ENCODE results near the gene SLC50A1.

The SLC50A1 gene

DNA sequence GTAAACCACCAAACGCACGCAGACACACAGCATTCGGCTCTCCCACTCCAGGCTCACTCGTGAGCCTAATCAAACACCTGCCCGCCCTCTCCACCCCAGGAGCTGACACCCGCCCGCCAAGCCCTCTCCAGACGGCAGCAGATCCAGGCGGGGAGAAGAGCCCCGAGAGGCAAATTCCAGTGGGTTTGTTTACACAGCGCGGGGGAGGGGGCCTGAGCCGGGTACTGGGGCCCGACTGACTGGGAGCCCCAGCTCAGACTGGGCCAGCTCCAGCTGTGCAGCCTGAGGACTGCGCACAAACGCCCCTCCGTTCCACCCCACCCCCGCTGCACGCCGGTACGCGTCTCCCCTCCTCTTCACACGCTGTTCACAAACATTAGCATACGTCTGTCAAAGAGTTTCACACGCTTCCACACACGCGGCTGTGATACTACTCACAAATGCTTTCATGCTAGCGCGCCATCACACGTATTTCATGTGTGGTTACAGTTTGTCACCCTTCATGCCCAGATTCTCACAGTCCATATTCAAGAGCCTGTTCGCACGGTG lies 9.0 kb upstream of the SLC50A1 start (continued):
- TF ChIP-seq, protein P1, sequence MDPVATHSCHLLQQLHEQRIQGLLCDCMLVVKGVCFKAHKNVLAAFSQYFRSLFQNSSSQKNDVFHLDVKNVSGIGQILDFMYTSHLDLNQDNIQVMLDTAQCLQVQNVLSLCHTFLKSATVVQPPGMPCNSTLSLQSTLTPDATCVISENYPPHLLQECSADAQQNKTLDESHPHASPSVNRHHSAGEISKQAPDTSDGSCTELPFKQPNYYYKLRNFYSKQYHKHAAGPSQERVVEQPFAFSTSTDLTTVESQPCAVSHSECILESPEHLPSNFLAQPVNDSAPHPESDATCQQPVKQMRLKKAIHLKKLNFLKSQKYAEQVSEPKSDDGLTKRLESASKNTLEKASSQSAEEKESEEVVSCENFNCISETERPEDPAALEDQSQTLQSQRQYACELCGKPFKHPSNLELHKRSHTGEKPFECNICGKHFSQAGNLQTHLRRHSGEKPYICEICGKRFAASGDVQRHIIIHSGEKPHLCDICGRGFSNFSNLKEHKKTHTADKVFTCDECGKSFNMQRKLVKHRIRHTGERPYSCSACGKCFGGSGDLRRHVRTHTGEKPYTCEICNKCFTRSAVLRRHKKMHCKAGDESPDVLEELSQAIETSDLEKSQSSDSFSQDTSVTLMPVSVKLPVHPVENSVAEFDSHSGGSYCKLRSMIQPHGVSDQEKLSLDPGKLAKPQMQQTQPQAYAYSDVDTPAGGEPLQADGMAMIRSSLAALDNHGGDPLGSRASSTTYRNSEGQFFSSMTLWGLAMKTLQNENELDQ (tag by site-specific recombination; IDR thresholded peaks at IDR 0.05; ENCODE audit: low read depth): no peak
- TF ChIP-seq ZNF248 (tag by site-specific recombination; IDR thresholded peaks at IDR 0.05) (no peak), ZNF202 (tag by site-specific recombination; IDR thresholded peaks at IDR 0.05; ENCODE audit: borderline replicate concordance) (no peak), ZNF677 (tag by site-specific recombination; IDR thresholded peaks at IDR 0.05) (no peak), ZNF76 (tag by site-specific recombination; IDR thresholded peaks at IDR 0.05; ENCODE audit: borderline replicate concordance, low read depth) (peak; percentile 8; the same call in 1 of the 2 replicates), ZNF157 (tag by site-specific recombination; IDR thresholded peaks at IDR 0.05) (no peak), ZNF341 (tag by site-specific recombination; IDR thresholded peaks at IDR 0.05; ENCODE audit: low read depth) (peak; percentile 95), GLI2 (tag by site-specific recombination; IDR thresholded peaks at IDR 0.05; ENCODE audit: borderline replicate concordance, low read depth) (no peak), ZBTB7A (tag by site-specific recombination; IDR thresholded peaks at IDR 0.05; ENCODE audit: low read depth) (peak; percentile 73), ZNF596 (tag by site-specific recombination; IDR thresholded peaks at IDR 0.05) (no peak), ZNF623 (tag by site-specific recombination; IDR thresholded peaks at IDR 0.05) (no peak), ZNF140 (tag by site-specific recombination; IDR thresholded peaks at IDR 0.05) (no peak), ZNF510 (tag by site-specific recombination; IDR thresholded peaks at IDR 0.05; ENCODE audit: insufficient replicate concordance) (no peak), ZNF23 (tag by site-specific recombination; IDR thresholded peaks at IDR 0.05; ENCODE audit: borderline replicate concordance) (no peak), YY2 (tag by site-specific recombination; IDR thresholded peaks at IDR 0.05) (no peak), ZNF155 (tag by site-specific recombination; IDR thresholded peaks at IDR 0.05) (no peak), ZNF19 (tag by site-specific recombination; IDR thresholded peaks at IDR 0.05; ENCODE audit: low read depth) (no peak), ZNF37A (tag by site-specific recombination; IDR thresholded peaks at IDR 0.05) (no peak), ZNF133 (tag by site-specific recombination; IDR thresholded peaks at IDR 0.05) (no peak), ZSCAN30 (tag by site-specific recombination; IDR thresholded peaks at IDR 0.05) (no peak), ZNF112 (tag by site-specific recombination; IDR thresholded peaks at IDR 0.05) (no peak), ZNF211 (tag by site-specific recombination; IDR thresholded peaks at IDR 0.05; ENCODE audit: low read depth) (no peak), ZBTB21 (tag by site-specific recombination; IDR thresholded peaks at IDR 0.05) (no peak), ZNF768 (tag by site-specific recombination; IDR thresholded peaks at IDR 0.05) (no peak; the same call in 1 of the 2 replicates), IKZF3 (tag by site-specific recombination; IDR thresholded peaks at IDR 0.05) (no peak), ZIC2 (tag by site-specific recombination; IDR thresholded peaks at IDR 0.05) (peak; percentile 98)
- TF ChIP-seq, protein P2, sequence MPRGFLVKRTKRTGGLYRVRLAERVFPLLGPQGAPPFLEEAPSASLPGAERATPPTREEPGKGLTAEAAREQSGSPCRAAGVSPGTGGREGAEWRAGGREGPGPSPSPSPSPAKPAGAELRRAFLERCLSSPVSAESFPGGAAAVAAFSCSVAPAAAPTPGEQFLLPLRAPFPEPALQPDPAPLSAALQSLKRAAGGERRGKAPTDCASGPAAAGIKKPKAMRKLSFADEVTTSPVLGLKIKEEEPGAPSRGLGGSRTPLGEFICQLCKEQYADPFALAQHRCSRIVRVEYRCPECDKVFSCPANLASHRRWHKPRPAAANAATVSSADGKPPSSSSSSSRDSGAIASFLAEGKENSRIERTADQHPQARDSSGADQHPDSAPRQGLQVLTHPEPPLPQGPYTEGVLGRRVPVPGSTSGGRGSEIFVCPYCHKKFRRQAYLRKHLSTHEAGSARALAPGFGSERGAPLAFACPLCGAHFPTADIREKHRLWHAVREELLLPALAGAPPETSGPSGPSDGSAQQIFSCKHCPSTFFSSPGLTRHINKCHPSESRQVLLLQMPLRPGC (tag by site-specific recombination; IDR thresholded peaks at IDR 0.05): no peak
- TF ChIP-seq, protein P3, sequence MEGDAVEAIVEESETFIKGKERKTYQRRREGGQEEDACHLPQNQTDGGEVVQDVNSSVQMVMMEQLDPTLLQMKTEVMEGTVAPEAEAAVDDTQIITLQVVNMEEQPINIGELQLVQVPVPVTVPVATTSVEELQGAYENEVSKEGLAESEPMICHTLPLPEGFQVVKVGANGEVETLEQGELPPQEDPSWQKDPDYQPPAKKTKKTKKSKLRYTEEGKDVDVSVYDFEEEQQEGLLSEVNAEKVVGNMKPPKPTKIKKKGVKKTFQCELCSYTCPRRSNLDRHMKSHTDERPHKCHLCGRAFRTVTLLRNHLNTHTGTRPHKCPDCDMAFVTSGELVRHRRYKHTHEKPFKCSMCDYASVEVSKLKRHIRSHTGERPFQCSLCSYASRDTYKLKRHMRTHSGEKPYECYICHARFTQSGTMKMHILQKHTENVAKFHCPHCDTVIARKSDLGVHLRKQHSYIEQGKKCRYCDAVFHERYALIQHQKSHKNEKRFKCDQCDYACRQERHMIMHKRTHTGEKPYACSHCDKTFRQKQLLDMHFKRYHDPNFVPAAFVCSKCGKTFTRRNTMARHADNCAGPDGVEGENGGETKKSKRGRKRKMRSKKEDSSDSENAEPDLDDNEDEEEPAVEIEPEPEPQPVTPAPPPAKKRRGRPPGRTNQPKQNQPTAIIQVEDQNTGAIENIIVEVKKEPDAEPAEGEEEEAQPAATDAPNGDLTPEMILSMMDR (tag by site-specific recombination; IDR thresholded peaks at IDR 0.05): 0 out of 2 replicates have a peak, but pooled peaks have one; percentile 15
- TF ChIP-seq, protein P4, sequence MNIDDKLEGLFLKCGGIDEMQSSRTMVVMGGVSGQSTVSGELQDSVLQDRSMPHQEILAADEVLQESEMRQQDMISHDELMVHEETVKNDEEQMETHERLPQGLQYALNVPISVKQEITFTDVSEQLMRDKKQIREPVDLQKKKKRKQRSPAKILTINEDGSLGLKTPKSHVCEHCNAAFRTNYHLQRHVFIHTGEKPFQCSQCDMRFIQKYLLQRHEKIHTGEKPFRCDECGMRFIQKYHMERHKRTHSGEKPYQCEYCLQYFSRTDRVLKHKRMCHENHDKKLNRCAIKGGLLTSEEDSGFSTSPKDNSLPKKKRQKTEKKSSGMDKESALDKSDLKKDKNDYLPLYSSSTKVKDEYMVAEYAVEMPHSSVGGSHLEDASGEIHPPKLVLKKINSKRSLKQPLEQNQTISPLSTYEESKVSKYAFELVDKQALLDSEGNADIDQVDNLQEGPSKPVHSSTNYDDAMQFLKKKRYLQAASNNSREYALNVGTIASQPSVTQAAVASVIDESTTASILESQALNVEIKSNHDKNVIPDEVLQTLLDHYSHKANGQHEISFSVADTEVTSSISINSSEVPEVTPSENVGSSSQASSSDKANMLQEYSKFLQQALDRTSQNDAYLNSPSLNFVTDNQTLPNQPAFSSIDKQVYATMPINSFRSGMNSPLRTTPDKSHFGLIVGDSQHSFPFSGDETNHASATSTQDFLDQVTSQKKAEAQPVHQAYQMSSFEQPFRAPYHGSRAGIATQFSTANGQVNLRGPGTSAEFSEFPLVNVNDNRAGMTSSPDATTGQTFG (tag by site-specific recombination; IDR thresholded peaks at IDR 0.05; ENCODE audit: borderline replicate concordance): no peak
- TF ChIP-seq, protein P5, sequence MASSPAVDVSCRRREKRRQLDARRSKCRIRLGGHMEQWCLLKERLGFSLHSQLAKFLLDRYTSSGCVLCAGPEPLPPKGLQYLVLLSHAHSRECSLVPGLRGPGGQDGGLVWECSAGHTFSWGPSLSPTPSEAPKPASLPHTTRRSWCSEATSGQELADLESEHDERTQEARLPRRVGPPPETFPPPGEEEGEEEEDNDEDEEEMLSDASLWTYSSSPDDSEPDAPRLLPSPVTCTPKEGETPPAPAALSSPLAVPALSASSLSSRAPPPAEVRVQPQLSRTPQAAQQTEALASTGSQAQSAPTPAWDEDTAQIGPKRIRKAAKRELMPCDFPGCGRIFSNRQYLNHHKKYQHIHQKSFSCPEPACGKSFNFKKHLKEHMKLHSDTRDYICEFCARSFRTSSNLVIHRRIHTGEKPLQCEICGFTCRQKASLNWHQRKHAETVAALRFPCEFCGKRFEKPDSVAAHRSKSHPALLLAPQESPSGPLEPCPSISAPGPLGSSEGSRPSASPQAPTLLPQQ (tag by site-specific recombination; IDR thresholded peaks at IDR 0.05): peak; percentile 52

All from HEK293 (cell line).